GM18867 (cell line): Measurements from ENCODE around the gene ELMOD3.
"Not testable (repeated sequence)": the region's sequence is repeated elsewhere in the genome, so short reads cannot be mapped to it uniquely, and the experiment has no call there.

Source experiments
- ATAC-seq: cut with Tn5 transposase; IDR thresholded peaks from one replicate; pipeline ENCODE4 v1.9.1; 2021; ENCODE audit warnings: mild to moderate bottlenecking, moderate library complexity; ENCODE audit not compliant: unreplicated experiment

Gene ELMOD3

DNA sequence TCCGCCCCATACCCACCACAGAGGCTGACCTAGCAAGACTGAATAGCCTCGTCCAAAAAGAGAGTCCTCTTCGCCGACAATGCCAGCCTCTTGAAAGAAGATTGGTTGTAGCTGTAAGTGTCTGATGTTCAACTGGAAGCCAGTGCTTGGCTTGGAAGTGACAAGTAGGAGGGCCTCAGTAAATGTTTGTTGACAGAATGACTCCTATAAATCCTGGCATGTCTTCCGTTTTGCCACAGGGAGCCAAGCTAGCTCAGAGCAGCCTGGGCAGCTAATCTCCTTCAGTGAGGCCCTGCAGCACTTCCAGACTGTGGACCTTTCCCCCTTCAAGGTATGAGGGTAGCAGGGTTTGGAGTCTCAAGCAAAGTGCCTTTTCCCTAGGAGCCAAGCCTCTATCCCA, 14.9 kb downstream of the ELMOD3 start:
- no peak for ATAC-seq

DNA sequence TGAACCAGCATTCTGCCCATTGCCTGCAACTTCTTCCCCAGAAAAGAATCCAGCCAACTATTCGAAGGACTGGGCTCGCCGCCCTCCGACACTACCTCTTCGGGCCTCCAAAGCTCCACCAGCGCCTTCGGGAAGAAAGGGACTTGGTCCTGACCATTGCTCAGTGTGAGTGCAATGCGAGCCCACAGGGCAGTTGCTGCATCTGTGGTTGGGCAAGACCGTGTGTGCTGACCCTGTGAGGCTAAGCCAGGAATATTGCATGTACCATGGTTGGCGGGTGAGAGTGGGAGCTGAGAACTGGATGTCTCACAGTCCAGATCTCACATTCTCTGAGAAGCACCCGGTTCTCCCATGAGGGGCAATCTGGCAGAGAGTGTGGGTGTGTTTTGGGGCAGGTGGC, 16.5 kb downstream of the ELMOD3 start:
- no peak for ATAC-seq

DNA sequence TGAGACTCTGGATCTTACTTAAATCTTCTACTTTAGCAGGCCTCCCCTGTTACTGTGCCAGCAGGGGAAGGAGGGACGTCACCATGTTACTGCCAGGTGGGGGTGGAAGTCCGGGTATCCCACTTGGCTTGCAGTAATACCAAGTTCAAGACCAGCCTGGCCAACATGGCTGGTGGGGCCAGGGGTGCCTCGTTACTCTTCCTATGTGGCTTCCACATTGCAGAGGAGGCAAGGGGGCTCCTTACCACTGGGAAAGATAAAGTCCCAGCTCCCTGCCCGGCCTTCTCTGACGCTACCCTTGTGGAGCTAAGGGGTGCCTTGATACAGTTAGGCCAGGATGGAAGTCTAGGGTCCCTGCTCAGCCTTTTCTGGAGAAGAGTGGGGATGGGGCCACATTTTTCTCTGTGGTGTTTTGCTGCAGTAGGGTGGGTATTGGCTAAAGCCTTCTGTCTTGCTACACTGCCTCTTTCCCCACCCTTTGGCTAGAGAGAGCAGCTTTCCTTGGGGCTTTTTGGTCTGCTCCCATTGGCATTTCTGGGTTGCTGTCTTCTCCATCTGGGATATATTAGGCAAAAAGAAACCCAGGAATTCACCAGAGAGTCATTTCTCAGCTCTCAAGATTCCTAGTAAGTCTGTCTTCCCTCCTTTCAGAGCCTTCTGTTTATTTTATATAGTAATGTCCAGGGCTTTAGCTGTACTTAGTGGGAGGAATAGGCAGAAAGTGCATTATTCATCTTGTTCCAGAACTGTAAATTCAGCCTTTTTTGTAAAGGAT, 21.9 kb downstream of the ELMOD3 start:
- no peak for ATAC-seq

DNA sequence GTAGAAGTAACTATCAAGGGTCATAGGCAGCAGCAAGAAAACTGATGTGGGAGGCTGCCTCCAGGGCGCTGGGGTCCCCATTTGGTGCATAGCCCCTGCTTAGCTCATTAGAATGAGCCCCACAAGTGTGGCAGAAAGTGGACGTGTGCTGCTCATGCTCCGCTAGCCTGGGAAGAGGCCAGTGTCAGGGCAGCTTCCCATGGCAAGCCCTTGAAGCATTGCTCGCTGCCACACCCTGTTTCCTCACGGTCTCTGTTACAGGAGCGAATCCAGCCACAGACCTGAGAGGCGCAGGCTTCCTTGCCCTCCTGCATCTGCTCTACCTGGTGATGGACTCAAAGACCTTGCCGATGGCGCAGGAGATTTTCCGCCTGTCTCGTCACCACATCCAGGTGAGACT, 22.5 kb downstream of the ELMOD3 start:
- no peak for ATAC-seq

DNA sequence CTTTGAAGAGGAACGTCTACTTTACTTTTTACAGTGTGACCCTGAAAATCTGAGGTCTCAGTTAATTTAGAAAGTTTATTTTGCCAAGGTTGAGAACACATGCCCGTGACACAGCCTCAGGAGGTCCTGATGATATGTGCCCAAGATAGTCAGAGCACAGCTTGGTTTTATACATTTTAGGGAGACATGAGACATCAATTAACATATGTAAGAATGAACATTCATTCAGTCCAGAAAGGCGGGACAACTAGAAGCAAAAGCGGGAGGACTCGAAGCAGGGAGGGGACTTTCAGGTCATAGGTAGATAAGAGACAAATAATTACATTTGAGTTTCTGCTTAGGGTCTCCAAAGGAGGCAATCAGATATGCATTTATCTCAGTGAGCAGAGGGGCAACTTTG, 23.7 kb downstream of the ELMOD3 start:
- ATAC-seq: no peak

DNA sequence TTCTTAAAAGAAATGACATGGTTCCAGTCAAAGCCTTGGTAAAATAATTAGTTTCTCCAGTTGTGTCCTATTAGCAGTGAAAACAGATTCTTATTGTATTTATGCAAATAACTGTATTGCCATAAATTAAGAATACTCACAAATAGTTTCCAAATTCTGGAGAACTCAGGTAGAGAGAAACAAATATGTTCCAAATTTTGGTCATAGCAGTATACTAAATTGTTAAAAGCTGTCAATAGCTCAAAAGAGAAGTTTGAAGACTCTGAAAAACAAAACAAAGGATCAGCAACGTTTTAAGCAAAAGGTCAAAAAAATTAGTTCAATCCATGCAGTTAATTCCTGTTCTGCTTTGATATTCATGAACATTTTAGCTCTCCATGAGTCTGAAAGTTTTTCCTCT, 25.5 kb downstream of the ELMOD3 start:
- ATAC-seq: no peak

DNA sequence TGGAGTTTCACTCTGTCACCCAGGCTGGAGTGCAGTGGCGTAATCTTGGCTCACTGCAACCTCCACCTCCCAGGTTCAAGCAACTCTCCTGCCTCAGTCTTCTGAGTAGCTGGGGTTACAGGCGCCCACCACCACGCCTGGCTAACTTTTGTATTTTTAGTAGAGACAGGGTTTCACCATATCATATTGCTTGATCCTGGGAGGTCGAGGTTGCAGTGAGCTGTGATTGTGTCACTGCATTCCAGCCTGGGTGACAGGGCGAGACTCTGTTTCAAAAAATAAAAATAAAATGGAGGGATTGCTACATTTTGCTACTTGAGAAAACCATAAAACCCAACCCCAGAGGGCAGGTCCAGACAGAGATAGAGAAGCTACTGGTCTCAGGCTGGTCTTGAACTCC, 28.6 kb downstream of the ELMOD3 start:
- ATAC-seq: not testable (repeated sequence)

DNA sequence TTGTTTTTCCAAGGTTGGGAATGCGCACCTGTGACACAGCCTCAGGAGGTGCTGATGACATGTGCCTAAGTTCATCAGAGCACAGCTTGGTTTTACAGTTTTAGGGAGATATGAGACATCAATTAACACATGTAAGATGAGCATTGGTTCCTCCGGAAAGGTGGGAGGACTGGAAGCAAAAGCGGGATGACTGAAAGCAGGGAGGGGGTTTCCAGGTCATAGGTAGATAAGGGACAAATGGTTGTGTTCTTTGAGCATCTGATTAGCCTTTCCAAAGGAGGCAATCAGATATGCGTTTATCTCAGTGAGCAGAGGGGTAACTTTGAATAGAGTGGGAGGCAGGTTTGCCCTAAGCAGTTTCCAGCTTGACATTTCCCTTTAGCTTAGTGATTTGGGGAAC, 29.3 kb downstream of the ELMOD3 start:
- ATAC-seq: no peak

DNA sequence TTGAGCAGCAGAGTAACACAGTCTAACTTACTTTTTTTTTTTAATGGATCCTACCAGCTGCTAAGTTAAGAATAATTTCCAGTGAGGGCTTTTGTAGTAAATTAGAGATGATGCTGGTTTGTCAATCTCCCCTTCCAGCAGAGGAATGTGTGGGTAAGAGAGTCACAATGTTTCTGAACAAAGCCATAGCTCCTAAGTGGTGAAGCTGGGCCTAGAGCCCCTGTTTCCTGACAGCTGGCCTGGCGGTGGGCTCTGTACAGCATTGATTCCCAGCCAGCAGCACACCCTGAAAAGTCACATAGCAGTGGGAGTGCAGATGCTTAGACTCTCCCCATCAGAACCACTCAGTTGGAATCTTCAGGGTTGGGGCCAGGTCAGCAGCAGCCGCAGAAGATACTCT, 31.2 kb downstream of the ELMOD3 start:
- ATAC-seq: no peak

DNA sequence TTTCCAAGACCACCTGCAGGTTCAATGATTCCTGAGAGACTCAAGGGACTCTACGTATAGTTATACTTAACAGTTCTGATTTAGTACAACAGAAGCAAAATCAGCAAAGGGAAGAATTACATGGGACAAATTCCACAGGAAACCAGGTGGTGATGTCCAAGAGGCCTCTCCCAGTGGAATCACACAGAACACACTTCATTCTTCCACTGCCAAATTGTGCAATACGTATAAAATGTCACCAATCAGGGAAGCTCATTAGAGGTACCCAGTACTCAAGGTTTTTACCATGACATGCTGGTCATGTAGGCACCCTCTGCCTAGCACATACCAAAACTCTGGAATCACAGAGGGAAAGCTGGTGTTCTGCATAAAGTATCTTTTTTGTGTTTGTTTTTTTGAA, 33.2 kb downstream of the ELMOD3 start:
- no peak for ATAC-seq

DNA sequence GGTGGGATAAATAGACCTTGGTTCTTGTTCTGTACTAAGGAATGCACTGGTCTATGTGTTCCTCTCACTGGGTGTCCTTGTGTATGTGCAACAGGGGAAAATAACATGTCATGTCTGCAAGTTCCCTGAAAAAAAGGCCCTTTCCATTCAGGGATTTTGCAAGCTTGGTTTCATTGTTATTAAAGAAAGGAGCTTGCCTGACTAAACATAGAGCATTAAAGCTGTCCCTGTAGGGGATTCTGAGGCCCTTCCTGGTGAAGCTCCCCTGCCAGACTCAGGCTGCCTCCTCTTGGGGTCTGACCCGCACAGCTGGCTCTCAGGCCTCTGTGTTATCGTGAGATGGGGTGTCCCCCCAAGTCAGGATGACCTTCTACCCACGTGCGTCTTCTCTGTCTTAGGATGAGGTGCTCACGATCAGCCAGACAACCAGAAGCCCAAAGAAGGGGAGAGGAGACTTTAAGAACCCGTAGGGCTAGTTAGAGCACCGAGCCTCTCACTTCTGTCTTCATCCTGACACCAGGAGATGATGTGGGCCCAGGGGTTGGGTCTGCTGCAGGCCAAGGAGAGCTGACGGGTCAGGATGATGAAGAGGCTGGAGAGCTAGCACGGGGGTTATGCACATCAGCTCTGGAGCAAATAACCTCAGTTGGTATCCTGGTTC, 34.4 kb downstream of the ELMOD3 start:
- no peak for ATAC-seq

DNA sequence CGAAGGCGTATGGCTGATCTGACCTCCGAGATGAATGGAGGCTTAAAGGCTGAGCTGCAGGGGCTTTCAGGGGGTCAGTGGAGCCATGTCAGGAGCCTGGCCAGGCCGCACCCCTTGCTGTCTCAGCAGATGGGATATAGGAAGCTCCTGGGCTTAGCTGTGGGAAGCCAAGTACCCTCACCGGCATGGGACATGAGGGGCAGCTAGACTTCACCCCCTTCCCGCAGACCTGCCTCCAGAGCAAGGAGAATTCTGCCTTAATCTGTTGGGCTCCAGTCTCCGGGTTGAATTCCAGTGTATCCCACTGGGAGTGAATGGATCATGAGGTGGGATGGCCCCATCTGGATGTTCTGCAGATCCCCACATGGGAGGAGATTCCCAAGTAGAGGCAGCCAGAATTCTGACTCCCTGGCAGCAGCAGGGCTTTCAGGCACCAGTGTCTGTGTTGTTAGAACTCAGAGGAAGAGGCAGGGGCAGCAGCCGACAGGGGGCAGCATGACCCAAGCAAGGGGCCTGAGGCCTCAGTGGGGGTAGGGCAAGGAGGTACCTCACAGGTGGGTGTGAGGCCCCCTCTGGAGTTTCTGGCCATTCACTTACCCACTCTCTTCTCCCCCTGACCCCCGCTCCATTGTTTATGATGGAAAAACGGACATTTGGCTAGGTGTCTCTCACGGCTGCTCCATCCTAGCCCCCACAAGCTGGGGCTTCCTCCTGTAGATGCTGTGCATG, 36.5 kb downstream of the ELMOD3 start:
- no peak for ATAC-seq

DNA sequence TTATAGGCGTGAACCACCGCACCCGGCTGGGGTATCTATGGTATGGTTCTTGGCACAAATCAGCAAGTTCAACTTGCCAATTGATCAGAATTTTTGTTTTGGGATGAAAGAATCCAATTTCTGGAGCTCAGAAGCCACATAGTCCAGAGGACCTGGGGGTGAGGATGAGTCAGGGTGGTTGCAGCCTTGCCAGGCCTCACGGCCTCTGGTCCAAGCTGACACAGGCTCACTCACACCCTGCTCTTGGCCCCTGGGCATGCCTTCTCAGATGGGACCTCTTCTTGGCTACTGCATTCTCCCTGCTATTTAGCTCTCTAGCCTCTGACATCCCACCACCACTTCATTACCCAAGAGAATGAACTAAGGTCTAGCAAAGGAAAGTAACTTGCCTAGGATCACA, 39.3 kb downstream of the ELMOD3 start:
- ATAC-seq: no peak

DNA sequence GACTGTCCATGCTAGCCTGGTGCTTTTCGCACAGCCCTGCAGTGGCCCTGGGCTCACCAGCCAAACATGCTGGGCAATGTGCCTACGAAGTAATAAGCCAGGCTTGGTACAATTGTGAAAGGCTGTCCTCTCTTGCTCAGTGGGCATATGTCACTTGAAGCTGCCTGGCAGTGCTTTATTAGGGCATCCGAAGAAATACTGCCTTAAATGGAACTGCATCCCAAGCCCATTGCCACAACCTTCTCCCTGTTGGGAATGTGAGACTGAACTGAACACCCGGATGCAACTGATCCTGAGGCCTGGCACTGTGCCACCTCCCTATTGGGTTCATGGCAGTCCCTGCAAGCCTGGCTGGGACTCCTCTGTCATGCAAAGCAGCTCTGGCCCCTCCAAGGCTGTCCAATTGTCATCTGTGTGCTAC, 39.7 kb downstream of the ELMOD3 start:
- no peak for ATAC-seq

DNA sequence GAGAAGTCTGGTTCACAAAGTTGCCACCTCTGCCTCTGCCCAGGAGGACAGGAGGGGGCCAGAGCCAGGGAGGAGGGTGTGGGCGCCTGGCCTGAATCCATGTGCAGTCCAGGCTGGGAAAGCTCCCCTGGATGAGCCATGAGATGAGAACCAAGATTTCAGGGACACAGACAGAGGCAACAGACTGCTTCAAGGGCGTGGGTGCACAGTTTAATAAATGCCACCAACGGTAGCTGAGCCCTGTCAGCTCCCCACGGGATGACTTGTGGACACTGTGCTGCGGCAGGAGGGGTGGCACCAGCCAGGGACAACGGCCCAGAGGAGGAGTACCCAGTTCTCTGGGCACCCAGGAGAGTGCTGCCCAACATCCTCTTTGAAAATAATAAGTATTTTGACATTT, 40.4 kb downstream of the ELMOD3 start:
- ATAC-seq: no peak

DNA sequence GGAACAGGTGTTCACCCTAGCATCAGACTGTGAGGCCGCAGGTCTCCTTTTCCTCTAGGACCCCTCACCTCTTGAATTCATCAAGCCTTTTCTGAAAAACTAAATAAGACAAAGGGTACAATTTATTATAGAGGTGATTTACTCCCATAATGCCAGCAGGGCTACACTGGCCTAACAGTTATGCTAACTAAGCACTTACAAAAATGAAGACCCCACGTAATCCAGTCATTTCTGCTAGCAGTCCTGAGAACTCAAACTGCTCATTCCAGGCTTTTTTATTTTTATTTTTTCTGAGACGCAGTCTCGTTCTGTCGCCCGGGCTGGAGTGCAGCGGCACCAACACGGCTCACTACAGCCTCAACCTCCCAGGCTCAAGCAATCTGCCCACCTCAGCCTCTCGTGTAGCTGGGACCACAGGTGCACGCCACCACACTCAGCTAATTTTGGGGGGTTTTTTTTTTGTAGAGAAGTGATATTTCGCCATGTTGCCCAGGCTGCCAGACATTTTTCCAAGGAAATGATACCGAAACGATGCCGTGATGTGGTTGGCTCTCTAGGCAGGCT, 41.4 kb downstream of the ELMOD3 start:
- no peak for ATAC-seq

DNA sequence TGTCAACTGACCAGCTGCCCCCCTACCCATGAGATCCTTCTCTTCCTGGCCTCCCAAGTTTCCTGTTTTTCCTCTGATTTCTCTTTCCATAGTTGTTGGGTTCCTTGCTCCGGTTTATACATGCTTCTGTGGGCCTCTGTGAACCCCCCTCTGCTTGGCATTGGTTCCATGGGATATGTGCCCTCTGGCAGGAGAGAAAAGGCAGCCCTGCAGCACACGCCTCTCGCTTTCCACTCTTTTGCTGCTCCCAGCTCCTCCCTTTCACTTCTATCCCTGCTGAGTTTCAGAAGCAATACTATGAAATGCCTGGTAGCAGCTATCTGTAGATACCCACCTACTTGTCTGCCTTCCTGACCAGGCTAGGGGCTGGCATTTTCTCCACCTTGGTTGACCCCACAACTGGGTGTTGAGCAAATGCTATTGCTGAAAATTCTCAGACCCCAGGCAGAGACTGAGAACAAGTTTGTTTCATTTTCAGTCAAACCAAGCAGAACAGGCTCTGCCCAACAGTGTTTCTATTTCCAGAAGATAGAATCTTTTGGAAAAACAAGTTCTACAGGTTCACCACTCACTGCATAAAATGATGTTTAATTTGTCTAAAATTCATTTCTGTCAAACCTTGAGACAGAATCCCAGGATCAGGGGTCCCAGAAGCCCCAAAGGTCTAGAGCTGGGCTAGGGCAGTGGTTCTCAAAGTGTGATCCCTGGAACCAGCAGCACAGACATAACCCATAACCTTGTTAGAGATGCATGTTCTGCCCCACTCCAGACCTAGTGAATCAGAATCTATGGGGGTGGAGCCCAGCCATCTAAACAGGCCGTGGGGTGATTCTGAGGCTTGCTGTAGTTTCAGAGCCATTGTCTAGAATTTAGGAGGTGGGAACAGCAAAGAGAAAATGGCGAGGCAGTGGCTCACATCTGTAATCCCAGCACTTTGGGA, 42.2 kb downstream of the ELMOD3 start:
- no peak for ATAC-seq

DNA sequence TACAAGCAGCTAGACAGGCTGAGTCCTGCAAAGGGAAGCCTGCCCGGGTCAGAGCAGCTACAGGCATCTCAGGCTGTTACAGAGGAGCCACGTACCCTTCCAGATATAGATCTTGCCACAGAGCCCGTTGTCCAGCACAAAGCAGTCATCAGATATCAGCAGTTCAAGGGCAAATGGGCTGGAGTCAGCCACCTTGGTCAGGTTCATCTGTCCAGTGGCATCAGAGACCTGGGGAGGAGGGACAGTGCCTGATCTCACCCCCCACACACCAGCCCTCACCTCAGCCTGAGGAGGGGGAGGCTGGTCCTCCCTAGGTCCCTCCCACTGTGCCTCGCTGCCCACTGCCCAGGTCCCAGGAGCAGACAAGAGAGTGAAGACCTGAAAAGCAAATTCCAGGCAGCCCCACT, 43.4 kb downstream of the ELMOD3 start:
- ATAC-seq: no peak

DNA sequence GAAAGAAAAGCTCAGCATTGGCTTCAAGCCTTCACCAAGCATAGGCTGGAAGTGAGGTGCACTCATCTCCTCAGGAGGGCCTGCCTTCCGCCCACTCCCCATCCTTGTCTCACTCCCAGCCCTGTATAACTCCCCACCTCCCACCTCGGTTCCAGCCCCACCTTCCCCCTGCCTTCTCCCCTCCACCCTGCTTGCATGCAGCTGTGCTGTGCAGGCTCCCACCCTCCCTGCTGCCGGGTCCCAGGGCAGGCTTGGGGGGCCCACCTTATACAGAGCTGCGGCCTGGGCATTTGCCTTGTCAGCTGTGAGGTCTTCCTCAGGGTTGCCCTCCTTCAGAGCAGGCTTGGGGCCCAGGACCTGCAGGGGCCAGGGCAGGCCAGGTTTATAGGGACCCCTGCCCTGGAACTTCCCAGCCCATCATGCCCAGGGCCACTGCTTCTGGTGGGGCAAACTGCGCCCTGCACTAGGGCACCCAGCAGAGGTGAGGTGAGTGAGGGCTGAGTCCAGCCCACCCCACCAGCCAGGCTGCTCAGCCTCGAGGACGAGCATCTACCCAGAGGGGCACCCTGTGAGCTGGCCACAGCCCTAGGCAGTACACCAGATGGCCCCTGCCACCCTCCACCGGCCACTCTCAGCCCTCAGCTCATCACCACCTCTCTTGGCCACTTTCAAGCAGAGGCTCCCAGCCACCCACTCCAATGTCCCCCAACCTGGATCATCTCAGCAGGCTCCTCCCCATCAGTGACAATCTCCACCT, 44.0 kb downstream of the ELMOD3 start:
- no peak for ATAC-seq

DNA sequence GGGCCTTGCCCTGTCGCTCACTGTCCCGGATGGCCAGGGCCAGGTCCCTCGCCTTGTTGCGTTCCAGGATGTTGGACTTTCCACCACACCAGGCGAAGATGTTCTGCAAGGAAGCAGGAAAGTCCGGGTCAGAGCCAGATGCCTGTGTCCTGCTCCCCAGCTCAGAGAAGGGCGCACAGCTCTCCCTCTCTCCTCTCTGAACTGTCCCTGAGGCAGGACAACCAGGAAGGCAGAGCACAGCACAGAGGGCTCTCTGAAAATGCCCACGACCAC, 44.5 kb downstream of the ELMOD3 start:
- ATAC-seq: no peak
